Cerebellar nuclear complex (tissue), 1 donor: ENCODE measurements around the gene RPL18.
"Not testable (repeated sequence)": the region's sequence is repeated elsewhere in the genome, so short reads cannot be mapped to it uniquely, and the experiment has no call there.

Experiments
- DNase-seq, 2 experiments: peaks; one replicate each; lab custom pipeline; 2025; lab: John Stamatoyannopoulos, UW

The RPL18 gene

DNA sequence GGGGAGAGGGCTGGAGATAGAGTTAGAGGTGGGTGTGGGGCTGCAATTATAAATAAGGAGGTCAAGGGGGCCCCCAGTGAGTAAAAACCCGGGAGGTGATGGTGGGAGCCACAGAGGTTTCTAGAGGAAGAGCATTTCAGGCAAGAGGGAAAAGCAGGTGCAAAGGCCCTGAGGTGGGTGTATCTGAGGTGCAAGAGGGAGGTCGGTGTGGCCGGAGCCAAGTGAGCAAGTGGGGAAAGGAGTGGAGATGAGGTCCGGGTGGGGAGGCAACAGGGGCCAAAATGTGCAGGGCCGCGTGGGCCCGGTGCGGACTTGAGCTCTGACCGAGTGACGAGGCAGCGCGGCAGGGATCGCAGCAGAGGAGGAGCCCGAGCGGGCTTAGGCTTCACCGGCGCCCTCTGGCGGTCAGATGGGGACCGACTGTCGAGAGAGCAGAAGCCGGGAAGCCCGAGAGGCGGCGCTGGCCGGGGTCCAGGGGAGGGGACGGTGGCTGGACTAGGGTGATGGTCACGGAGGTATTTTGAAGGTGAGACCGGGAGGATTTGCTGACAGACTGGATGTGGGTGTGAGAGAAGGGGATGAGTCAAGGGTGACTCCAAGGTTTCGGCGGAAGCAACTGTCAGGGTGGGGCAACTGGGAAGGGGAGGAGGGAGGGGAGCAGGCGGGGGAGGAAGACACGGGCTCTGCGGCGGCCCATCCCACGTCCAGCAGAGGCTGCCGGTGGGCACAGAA is 30.1 kb downstream of the RPL18 start:
- no peak for DNase-seq

DNA sequence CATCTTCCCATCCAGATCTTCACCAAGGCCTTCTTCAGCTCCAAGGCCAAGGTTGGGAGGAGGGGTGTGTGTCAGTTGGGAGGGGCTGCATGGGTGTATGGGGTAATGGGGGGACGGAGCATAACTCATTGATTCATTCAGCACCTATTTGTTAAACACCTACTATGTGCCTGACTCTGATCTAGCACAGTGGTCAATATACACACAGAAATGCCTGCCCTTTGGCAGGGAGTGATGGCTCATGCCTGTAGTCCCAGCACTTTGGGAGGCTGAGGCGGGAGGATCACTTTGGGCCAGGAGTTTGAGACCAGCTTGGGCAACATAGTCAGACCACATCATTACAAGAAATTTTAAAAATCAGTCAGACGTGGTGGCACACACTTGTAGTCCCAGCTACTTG is 31.6 kb downstream of the RPL18 start:
- DNase-seq, result no peak

DNA sequence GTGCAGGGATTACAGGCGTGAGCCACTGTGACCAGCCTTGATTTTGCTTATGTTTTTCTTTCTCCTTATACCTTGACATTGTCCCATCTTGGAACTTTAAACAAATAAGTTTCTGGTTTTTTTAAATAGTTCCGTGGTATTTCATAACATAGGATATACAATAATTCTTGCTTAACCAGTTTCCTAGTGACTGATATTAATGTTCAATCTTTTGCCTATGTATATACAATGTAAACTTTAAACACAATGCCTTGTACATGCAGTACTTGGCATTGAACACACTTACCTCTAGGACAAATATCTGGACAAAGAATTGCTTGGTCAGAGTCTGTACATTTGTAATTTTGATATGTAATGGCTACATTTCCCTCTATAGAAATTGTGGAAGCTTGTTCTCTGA is 36.8 kb downstream of the RPL18 start:
- no peak for DNase-seq

GRCh38 chr19:48578891-48579290 is 40.1 kb downstream of the RPL18 start:
- no peak for DNase-seq

DNA sequence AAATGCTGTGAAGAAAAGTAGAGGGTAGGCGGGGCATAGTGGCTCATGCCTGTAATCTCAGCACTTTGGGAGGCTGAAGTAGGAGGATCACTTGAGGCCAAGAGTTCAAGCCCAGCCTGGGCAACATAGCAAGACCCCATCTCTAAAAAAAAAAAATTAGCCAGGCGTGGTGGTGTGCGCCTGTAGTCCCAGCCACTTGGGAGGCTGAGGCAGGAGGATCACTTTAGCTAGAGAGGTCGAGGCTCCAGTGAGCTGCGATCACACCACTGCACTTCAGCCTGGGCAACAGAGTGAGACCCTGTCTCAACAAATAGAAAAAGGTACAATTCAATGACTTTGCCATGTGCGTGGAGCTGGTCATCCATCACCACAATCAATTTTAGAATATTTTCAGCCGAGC is 41.1 kb downstream of the RPL18 start:
- DNase-seq, result not testable (repeated sequence)

- DNase-seq, result no peak
These were observed 42.9 kb downstream of the RPL18 start for GRCh38 chr19:48575931-48576622.

DNA sequence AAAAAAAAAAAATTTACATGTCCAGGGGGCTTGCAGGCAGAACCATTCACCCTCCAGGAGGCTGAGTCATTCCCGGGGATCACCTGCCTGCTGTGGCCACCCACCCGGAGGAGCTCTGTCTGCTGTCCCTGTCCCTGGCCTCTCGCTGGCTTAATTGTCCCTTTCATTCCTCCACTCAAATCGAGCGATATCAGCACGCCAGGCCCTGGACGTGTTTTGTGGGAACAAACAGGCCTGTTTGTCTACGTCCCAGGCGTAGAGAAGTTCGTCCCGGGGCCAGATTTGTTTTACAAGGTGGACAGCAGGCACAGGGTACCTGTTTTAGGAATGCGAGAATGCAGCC is 45.8 kb downstream of the RPL18 start:
- DNase-seq, result no peak

- no peak for DNase-seq
These were observed 47.4 kb downstream of the RPL18 start for GRCh38 chr19:48571378-48572162.

- no peak for DNase-seq
These were observed 49.2 kb downstream of the RPL18 start for GRCh38 chr19:48569814-48570213.

GRCh38 chr19:48568345-48568886 is 50.6 kb downstream of the RPL18 start:
- DNase-seq, result no peak
